Fibroblast of villous mesenchyme (primary cell): Measurements from ENCODE around the gene AATK. TPM values are rescaled to one million over a fixed set of nuclear protein-coding genes. Genes with fewer than 3 reads are reported as not detected.

Experiments
- DNase-seq: peaks from one replicate; pipeline ENCODE4 v3.0.0-alpha.2; 2010; ENCODE audit warnings: low read depth
- H3K4me3 ChIP-seq: 2 replicates; pipeline ENCODE4 v1.5.1; 2011; ENCODE audit warnings: low read depth, mild to moderate bottlenecking, low read length
- CTCF ChIP-seq: IDR thresholded peaks from 2 replicates; pipeline ENCODE4 v1.5.1; 2012; ENCODE audit warnings: low read depth, mild to moderate bottlenecking, low read length; ENCODE audit not compliant: insufficient read depth
- total RNA-seq: library from RNA; depleted of rRNA; stranded (reverse); fragments of >200 nt; gene quantifications from 2 replicates; pipeline ENCODE4 v1.2.3, GENCODE V29; 2012

AATK gene
- total RNA-seq, 1 donor = under 0.01 TPM

DNA sequence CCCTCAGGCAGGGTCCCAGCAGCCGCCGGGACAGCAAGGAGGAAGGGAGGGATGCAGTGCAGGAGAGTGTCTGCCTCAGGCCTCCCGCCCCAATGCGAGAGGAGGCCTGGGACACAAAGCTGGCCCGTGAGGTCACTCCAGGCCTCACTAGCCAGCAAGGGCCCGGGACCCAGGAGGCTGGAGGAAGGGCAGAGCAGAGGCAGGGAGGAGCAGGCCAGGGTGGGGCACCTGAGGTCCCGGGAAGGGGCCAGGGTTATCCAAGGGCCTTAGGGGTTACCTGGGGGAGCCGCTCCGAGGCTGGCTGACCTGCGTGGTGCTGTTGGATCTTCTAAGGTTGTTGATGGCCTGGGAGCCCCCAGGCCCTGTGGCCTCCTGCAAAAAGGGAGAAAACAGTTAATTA is 42.6 kb upstream of the AATK start:
- H3K4me3 ChIP-seq = no peak overlapping the region
- no peak for TF ChIP-seq CTCF
- no peak for DNase-seq

- no peak for DNase-seq
- TF ChIP-seq CTCF = no peak
Measured at GRCh38 chr17:81207610-81208581, 41.9 kb upstream of the AATK start.

GRCh38 chr17:81206657-81207056 is 40.6 kb upstream of the AATK start:
- TF ChIP-seq CTCF = no peak
- no peak for DNase-seq
- no peak overlapping the region for H3K4me3 ChIP-seq

More at GRCh38 chr17:81207610-81208581, 41.9 kb upstream of the AATK start:
- H3K4me3 ChIP-seq = no peak overlapping the region

DNA sequence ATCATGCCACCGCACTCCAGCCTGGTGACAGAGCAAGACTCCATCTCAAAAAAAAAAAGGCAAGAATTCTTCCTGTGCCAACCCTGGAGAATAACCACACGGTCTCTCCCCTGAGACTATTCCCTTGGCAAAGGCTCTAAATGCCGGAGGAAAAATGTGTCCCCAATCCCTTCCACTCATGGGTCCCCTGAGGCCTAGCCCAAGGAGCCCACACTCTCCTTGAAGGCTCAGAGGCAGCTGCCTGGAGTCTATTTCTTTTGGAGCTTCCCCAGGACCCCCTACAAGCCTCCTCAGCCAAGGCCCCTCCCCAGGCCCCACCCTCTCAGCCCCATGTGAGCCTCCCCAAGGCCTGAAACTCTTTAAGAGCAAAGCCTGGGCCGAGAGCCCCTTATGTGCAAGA is 40.1 kb upstream of the AATK start:
- H3K4me3 ChIP-seq = no peak overlapping the region
- no peak for TF ChIP-seq CTCF
- no peak for DNase-seq

- no peak for TF ChIP-seq CTCF
- no peak for DNase-seq
- no peak overlapping the region for H3K4me3 ChIP-seq
Measured at GRCh38 chr17:81204578-81204977, 38.6 kb upstream of the AATK start.

DNA sequence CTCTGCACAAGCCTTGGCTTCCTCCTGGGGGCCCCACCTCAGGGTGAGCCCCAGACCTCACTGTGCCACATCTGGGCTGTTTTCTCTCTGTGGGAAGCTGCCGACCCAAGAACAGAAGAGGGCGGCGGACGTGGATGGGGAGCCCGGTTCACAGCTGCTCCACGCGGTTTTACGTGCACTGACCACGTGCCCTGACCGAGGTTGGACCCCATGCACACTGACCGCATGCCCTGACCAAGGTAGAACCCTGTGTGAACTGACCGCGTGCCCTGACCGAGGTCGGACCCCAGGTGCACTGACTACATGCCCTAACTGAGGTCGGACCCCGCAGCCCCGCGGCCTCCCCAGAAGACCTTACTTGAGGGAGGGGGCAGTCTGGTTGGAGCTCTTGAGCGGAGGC is 37.1 kb upstream of the AATK start:
- no peak for DNase-seq
- no peak overlapping the region for H3K4me3 ChIP-seq
- no peak for TF ChIP-seq CTCF
